H1 (cell line): ENCODE measurements around the gene SSH2. TPM values are rescaled to one million over a fixed set of nuclear protein-coding genes. Genes with fewer than 3 reads are reported as not detected.

ENCODE experiments used
- SUZ12 ChIP-seq: fragments of 200-600 bp; sonication (generic); IDR thresholded peaks from 2 replicates; pipeline ENCODE4 v1.6.1; 2012; ENCODE audit warnings: mild to moderate bottlenecking, inconsistent platforms, low read length, moderate library complexity, mixed read lengths
- TAF1 ChIP-seq: IDR thresholded peaks from 2 replicates; pipeline ENCODE4 v1.6.1; 2011; ENCODE audit warnings: mild to moderate bottlenecking, low read depth, low read length
- TCF12 ChIP-seq: IDR thresholded peaks from 2 replicates; pipeline ENCODE4 v1.6.1; 2011; ENCODE audit warnings: low read depth, mild to moderate bottlenecking, low read length
- YY1 ChIP-seq: IDR thresholded peaks from 2 replicates; pipeline ENCODE4 v1.6.1; 2011; ENCODE audit warnings: low read depth, mild to moderate bottlenecking, low read length
- polyA plus RNA-seq, 7 experiments: library from polyadenylated mRNA; depleted of rRNA in 3 of 7; stranded (reverse) in 5 of 7; unstranded in 2 of 7; fragments of >200 nt in 5 of 7; fragments of 200-250 nt in 2 of 7; gene quantifications; 1 replicate in 5 of 7; 2 replicates in 1 of 7; 4 replicates in 1 of 7; pipeline versions ENCODE4 v1.2.1 to v1.2.3, GENCODE V29; 2011 to 2013; ENCODE audit warnings: missing spikeins in 2 of 7, mixed read lengths in 2 of 7
- total RNA-seq: library from RNA; stranded (reverse); fragmentation: NEBNext Ultra II Directional; extraction: Animal tissue kit (Norgen Biotek cat#: 25700); gene quantifications from 2 replicates; pipeline ENCODE4 v1.2.1, GENCODE V29; 2021

SSH2 gene
- total and polyA plus RNA-seq, 2 of the 8 experiments (the other 6 are each of a cell fraction or from before 2014, with no cell fraction given), result 5.2 to 15.9 TPM

DNA sequence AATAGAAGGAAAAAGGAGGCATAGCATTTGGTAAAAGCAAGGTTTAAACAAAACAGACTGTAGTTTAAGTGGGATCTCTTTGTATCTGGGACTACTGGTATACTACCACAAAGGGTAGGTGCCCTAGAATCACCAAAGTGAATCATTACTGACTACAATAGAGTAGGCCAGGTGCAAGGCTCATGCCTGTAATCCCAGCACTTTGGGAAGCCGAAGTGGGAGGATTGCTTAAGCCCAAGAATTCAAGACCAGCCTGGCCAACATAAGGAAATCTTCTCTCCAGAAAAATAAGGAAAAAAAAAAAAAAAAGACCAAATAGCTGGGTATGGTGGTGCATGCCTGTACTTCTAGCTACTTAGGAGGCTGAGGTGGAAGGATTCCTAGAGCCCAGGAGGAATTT is 246.5 kb downstream of the SSH2 start (continued):
- TF ChIP-seq SUZ12, result no peak
- no peak for TF ChIP-seq TCF12
- TF ChIP-seq TAF1, result no peak
- no peak for TF ChIP-seq YY1
